Neural cell (in vitro differentiated cells): Measurements from ENCODE around the gene BTNL8. TPM values are rescaled to one million over a fixed set of nuclear protein-coding genes. Genes with fewer than 3 reads are reported as not detected.

ENCODE experiments used
- H2AFZ ChIP-seq: fragments of 200-600, 300-800 bp; sonication (generic), shearing (Covaris generic); 2 replicates; pipeline ENCODE4 v1.6.0; 2014; ENCODE audit warnings: low read depth, mild to moderate bottlenecking, antibody characterized with exemption, low read length, moderate library complexity
- H3F3A ChIP-seq: fragments of 200-600 bp; shearing (Covaris generic); 2 replicates; pipeline ENCODE4 v1.6.1; 2016; ENCODE audit warnings: mild to moderate bottlenecking, moderate library complexity, mixed read lengths, antibody characterized with exemption, low read length; ENCODE audit not compliant: insufficient read depth, poor library complexity, severe bottlenecking
- H3K27ac ChIP-seq: fragments of 200-600, 300-800 bp; sonication (generic), shearing (Covaris generic); 2 replicates; pipeline ENCODE4 v1.5.1; 2014; ENCODE audit warnings: mild to moderate bottlenecking, low read length, moderate library complexity
- H3K27me3 ChIP-seq: fragments of 300-800, 200-600 bp; sonication (generic), shearing (Covaris generic); 2 replicates; pipeline ENCODE4 v1.6.0; 2014; ENCODE audit warnings: mild to moderate bottlenecking, low read depth, low read length, moderate library complexity; ENCODE audit not compliant: insufficient read depth
- H3K36me3 ChIP-seq: fragments of 300-800, 200-600 bp; sonication (generic), shearing (Covaris generic); 2 replicates; pipeline ENCODE4 v1.5.1; 2014; ENCODE audit warnings: mild to moderate bottlenecking, antibody characterized with exemption, low read length, moderate library complexity; ENCODE audit not compliant: insufficient read depth
- H3K4me2 ChIP-seq: fragments of 300-800, 200-600 bp; sonication (generic), shearing (Covaris generic); 2 replicates; pipeline ENCODE4 v1.6.0; 2014; ENCODE audit warnings: mild to moderate bottlenecking, low read length
- H3K4me3 ChIP-seq: fragments of 300-800, 200-600 bp; sonication (generic), shearing (Covaris generic); 2 replicates; pipeline ENCODE4 v1.5.1; 2014; ENCODE audit warnings: mild to moderate bottlenecking, low read length, moderate library complexity
- H3K79me2 ChIP-seq: fragments of 200-600 bp; shearing (Covaris generic); replicated peaks from 2 replicates; pipeline ENCODE4 v1.6.0; 2014; ENCODE audit warnings: mild to moderate bottlenecking, low read length, moderate library complexity; ENCODE audit not compliant: insufficient read depth
- H3K9ac ChIP-seq: fragments of 300-800, 200-600 bp; sonication (generic), shearing (Covaris generic); 2 replicates; pipeline ENCODE4 v1.6.1; 2016; ENCODE audit warnings: mild to moderate bottlenecking, low read length, mixed read lengths
- H3K9me2 ChIP-seq: fragments of 200-600 bp; shearing (Covaris generic); 2 replicates; pipeline ENCODE4 v1.6.1; 2016; ENCODE audit warnings: mild to moderate bottlenecking, low read length, mixed read lengths; ENCODE audit not compliant: insufficient read depth
- H3K9me3 ChIP-seq: fragments of 200-600, 300-800 bp; sonication (generic), shearing (Covaris generic); 2 replicates; pipeline ENCODE4 v1.6.1; 2016; ENCODE audit warnings: mild to moderate bottlenecking, mixed run types, low read length, moderate library complexity, mixed read lengths
- H4K20me1 ChIP-seq: fragments of 200-600 bp; shearing (Covaris generic); 2 replicates; pipeline ENCODE4 v1.6.1; 2016; ENCODE audit warnings: mild to moderate bottlenecking, mixed run types; ENCODE audit not compliant: insufficient read depth
- CTCF ChIP-seq: fragments of 450-650 bp; IDR thresholded peaks from 2 replicates; pipeline ENCODE4 v1.5.1; 2014; ENCODE audit warnings: antibody characterized with exemption, mild to moderate bottlenecking, moderate library complexity; ENCODE audit not compliant: poor library complexity, severe bottlenecking
- EP300 ChIP-seq: fragments of 450-650 bp; conservative IDR thresholded peaks from 2 replicates; pipeline ENCODE4 v1.6.1; 2014; ENCODE audit warnings: antibody characterized with exemption, mild to moderate bottlenecking, moderate library complexity; ENCODE audit not compliant: poor library complexity, severe bottlenecking
- EZH2 ChIP-seq: fragments of 200-600, 300-800 bp; shearing (Covaris generic), sonication (generic); IDR thresholded peaks from 2 replicates; pipeline ENCODE4 v1.6.1; 2014; ENCODE audit warnings: antibody characterized with exemption, low read length, borderline replicate concordance, mild to moderate bottlenecking; ENCODE audit not compliant: insufficient read depth, poor library complexity, severe bottlenecking
- MXI1 ChIP-seq: fragments of 450-650 bp; conservative IDR thresholded peaks from 2 replicates; pipeline ENCODE4 v1.6.1; 2014; ENCODE audit warnings: antibody characterized with exemption, mild to moderate bottlenecking; ENCODE audit not compliant: poor library complexity, severe bottlenecking
- POLR2AphosphoS5 ChIP-seq: IDR thresholded peaks from 2 replicates; pipeline ENCODE4 v1.6.1; 2012
- RAD21 ChIP-seq: fragments of 450-650 bp; conservative IDR thresholded peaks from 2 replicates; pipeline ENCODE4 v1.6.1; 2014; ENCODE audit warnings: antibody characterized with exemption, mild to moderate bottlenecking, moderate library complexity
- REST ChIP-seq: IDR thresholded peaks from 2 replicates; pipeline ENCODE4 v1.6.1; 2012; ENCODE audit warnings: borderline replicate concordance
- SMC3 ChIP-seq: fragments of 450-650 bp; conservative IDR thresholded peaks from 2 replicates; pipeline ENCODE4 v1.6.1; 2014; ENCODE audit warnings: antibody characterized with exemption, mild to moderate bottlenecking, moderate library complexity; ENCODE audit not compliant: poor library complexity
- TAF1 ChIP-seq: IDR thresholded peaks from 2 replicates; pipeline ENCODE4 v1.6.1; 2012; ENCODE audit warnings: low read depth
- polyA plus RNA-seq: library from polyadenylated mRNA; depleted of rRNA; stranded (reverse); fragments of >200 nt; gene quantifications from 2 replicates; pipeline ENCODE4 v1.2.3, GENCODE V29; 2014

BTNL8 gene
- polyA plus RNA-seq, 1 donor from 2014 or later: not detected

GRCh38 chr5:180914646-180915045 lies 15.7 kb downstream of the BTNL8 start:
- Histone ChIP-seq H3K27ac (no peak overlapping the region), H3K4me2 (no peak overlapping the region), H3K9me2 (no peaks in the 10 kb centered on the region), H3K36me3 (no peaks in the 10 kb centered on the region), H3K9ac (no peak overlapping the region), H3K4me3 (no peak overlapping the region), H3K27me3 (no peaks in the 10 kb centered on the region), H4K20me1 (no peaks in the 10 kb centered on the region), H3F3A (no peaks in the 10 kb centered on the region), H3K9me3 (no peaks in the 10 kb centered on the region), H2AFZ (no peak overlapping the region), H3K79me2 (no peaks in the 10 kb centered on the region)
- TF ChIP-seq REST (no peak), EP300 (no peak), MXI1 (no peak), EZH2 (no peak), TAF1 (no peak), RAD21 (no peak), CTCF (no peak), SMC3 (no peak), POLR2AphosphoS5 (no peak)

- Histone ChIP-seq H3K4me3 (no peak overlapping the region), H3F3A (no peaks in the 10 kb centered on the region), H3K79me2 (no peaks in the 10 kb centered on the region), H4K20me1 (no peaks in the 10 kb centered on the region), H3K36me3 (no peaks in the 10 kb centered on the region), H3K27ac (no peak overlapping the region), H2AFZ (no peak overlapping the region), H3K9me3 (no peaks in the 10 kb centered on the region), H3K4me2 (no peak overlapping the region), H3K9ac (no peak overlapping the region), H3K9me2 (no peaks in the 10 kb centered on the region), H3K27me3 (no peaks in the 10 kb centered on the region)
- TF ChIP-seq TAF1 (no peak), POLR2AphosphoS5 (no peak), SMC3 (no peak), EZH2 (no peak), RAD21 (no peak), EP300 (no peak), CTCF (no peak), MXI1 (no peak), REST (no peak)
Observed at GRCh38 chr5:180915924-180916323, 17.0 kb downstream of the BTNL8 start.
